Measurements from ENCODE around the gene BATF3. TPM values are rescaled to one million over a fixed set of nuclear protein-coding genes. Genes with fewer than 3 reads are reported as not detected.
A peak's percentile ranks its signal among the peaks of the same experiment; 100 is the strongest.

BATF3 gene
- total and polyA plus RNA-seq, 2 donors (not counting 3 experiments of a cell fraction or from before 2014, with no cell fraction given), result 0.69 to 1.9 TPM

- DNase-seq (ENCODE audit: low read depth, low spot score) (peak; percentile 65), FAIRE-seq (peak; percentile 72)
- peak overlapping the region in 1 of 3 experiments; percentile 38 for H3K4me3 ChIP-seq (replicated peaks in 1 of 3; ENCODE audit: insufficient read depth in 1 of 3, low read depth in 1 of 3, low read length in 3 of 3)
- no peak overlapping the region for H2AFZ ChIP-seq (ENCODE audit: low read depth, low read length)
- peaks cover 31 to 47% of the 10 kb centered on the region in 2 experiments for H3K27me3 ChIP-seq (ENCODE audit: control insufficient read depth in 2 of 2, insufficient read depth in 2 of 2, low read length in 2 of 2)
- peaks cover 16% of the 10 kb centered on the region for H3K4me1 ChIP-seq (ENCODE audit: control insufficient read depth, extremely low read depth, insufficient read depth, low read length)
- H4K20me1 ChIP-seq (replicated peaks; ENCODE audit: control insufficient read depth, extremely low read depth, insufficient read depth, low read length), result no peaks in the 10 kb centered on the region
- H3K27ac ChIP-seq (ENCODE audit: insufficient read depth, low read depth, low read length), result no peak overlapping the region
- H3K4me2 ChIP-seq (ENCODE audit: insufficient read depth, low read length), result peak overlapping the region; percentile 23
- ChIA-PET CTCF (interaction anchor here (0.5 to 2.3 kb wide), 17 partner anchors 9 to 295 kb away, joined by 3 to 23 read pairs (median 5); partner anchors contain the start of gene ATF3), POLR2A (interaction anchor here (0.7 to 2.0 kb wide), 2 partner anchors 92 to 93 kb away, joined by 4 to 6 read pairs; partner anchors contain the start of gene ATF3)
- H3K79me2 ChIP-seq (ENCODE audit: control insufficient read depth, insufficient read depth, low read length), result no peaks in the 10 kb centered on the region
- no peak overlapping the region for H3K9ac ChIP-seq (replicated peaks; ENCODE audit: extremely low read depth, insufficient read depth, low read length)
- dilution Hi-C loops (cut with MboI; ENCODE audit: extremely low pct_ligation_motif_present, low sequenced_read_pairs), result no loop called here
- TF ChIP-seq GATA2 (IDR thresholded peaks at IDR 0.05; ENCODE audit: insufficient read depth, insufficient read length, low read depth, low read length), result peak; percentile 33
- TF ChIP-seq, protein P1, sequence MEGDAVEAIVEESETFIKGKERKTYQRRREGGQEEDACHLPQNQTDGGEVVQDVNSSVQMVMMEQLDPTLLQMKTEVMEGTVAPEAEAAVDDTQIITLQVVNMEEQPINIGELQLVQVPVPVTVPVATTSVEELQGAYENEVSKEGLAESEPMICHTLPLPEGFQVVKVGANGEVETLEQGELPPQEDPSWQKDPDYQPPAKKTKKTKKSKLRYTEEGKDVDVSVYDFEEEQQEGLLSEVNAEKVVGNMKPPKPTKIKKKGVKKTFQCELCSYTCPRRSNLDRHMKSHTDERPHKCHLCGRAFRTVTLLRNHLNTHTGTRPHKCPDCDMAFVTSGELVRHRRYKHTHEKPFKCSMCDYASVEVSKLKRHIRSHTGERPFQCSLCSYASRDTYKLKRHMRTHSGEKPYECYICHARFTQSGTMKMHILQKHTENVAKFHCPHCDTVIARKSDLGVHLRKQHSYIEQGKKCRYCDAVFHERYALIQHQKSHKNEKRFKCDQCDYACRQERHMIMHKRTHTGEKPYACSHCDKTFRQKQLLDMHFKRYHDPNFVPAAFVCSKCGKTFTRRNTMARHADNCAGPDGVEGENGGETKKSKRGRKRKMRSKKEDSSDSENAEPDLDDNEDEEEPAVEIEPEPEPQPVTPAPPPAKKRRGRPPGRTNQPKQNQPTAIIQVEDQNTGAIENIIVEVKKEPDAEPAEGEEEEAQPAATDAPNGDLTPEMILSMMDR (IDR thresholded peaks at IDR 0.05; ENCODE audit: extremely low read depth in 1 of 2, insufficient read depth in 1 of 2, low read depth in 1 of 2, low read length in 2 of 2), result peak in 1 of 2 donors; percentile 18
- TF ChIP-seq POLR2A (IDR thresholded peaks at IDR 0.05; ENCODE audit: low read depth, low read length), result no peak
- H3K9me3 ChIP-seq (replicated peaks; ENCODE audit: control insufficient read depth, insufficient read depth, low read length), result no peaks in the 10 kb centered on the region
- no TSS peak for BruUV-seq (replicated peaks)
- no peaks in the 10 kb centered on the region for H3K9me1 ChIP-seq (replicated peaks; ENCODE audit: control insufficient read depth, extremely low read depth, insufficient read depth, low read length)
- intact Hi-C loops (cut with micrococcal nuclease), result loop anchor here (1.0 to 2.0 kb wide), 3 partner anchors 32 to 224 kb away; partner anchors contain the start of gene ATF3
- H3K36me3 ChIP-seq (ENCODE audit: control insufficient read depth in 2 of 2, extremely low read depth in 1 of 2, insufficient read depth in 2 of 2, low read length in 2 of 2), result no peaks in the 10 kb centered on the region
These were observed 1.5 kb upstream of the BATF3 start for GRCh38 chr1:212700892-212701819.

All from endothelial cell of umbilical vein (primary cell).